ENCODE measurements around the gene BCOR. TPM values are rescaled to one million over a fixed set of nuclear protein-coding genes. Genes with fewer than 3 reads are reported as not detected.

BCOR gene
- total RNA-seq, 1 experiment from 2014 or later: 35.1 TPM

DNA sequence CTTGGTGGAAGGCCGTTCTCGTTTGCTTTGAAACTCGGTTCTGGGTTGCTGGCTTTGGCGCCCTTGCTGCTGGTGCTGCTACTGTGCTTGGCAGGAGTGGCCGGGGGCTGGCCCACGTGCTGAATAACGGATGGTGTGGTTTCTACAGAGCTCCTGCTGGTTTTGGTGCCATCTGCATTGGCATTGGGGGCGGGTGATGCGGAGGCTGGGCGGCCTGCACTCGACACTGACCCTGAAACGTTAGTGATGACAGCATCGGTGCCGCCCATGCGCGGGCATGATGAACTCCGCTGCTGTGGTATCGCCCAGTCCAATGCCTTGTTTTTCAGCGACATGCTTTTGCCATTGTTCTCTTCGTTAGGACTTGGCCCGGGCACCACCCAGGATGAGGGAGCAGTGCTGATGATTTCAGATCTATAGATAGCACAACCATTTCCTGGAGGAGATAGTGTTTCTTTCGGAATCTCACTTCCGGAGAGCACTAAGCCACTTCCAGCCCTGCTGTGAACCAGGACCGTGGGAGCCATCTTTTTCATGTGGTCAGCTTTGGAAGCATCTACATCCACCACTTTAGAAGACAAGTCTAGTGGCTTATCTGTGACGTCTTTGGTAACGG lies 24.2 kb downstream of the BCOR start:
- TF ChIP-seq POLR2A (IDR thresholded peaks at IDR 0.05; ENCODE audit: borderline replicate concordance, extremely low read depth, insufficient read depth, insufficient read length) (no peak), POLR2AphosphoS5 (IDR thresholded peaks at IDR 0.05; ENCODE audit: low read depth, low read length) (no peak), SRF (IDR thresholded peaks at IDR 0.05; ENCODE audit: low read depth) (no peak), YY1 (IDR thresholded peaks at IDR 0.05; ENCODE audit: extremely low read depth, insufficient replicate concordance, low read depth, low read length) (no peak), FOSL1 (IDR thresholded peaks at IDR 0.05; ENCODE audit: low read depth) (no peak)
- TF ChIP-seq, protein P1, sequence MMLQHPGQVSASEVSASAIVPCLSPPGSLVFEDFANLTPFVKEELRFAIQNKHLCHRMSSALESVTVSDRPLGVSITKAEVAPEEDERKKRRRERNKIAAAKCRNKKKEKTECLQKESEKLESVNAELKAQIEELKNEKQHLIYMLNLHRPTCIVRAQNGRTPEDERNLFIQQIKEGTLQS (IDR thresholded peaks at IDR 0.05): no peak
- intact Hi-C loops (cut with micrococcal nuclease): no loop called here
- POLR2A ChIA-PET: no interaction called here
- peaks cover 19% of the 10 kb centered on the region; the same call in 1 of the 2 replicates for H4K20me1 ChIP-seq (ENCODE audit: insufficient read depth)
- H3K4me2 ChIP-seq (ENCODE audit: low read length): no peak overlapping the region
- no peaks in the 10 kb centered on the region for H3K4me1 ChIP-seq (ENCODE audit: control insufficient read depth in 1 of 2, insufficient read depth in 2 of 2, low read length in 2 of 2)
- no peaks in the 10 kb centered on the region for H3K9me2 ChIP-seq (ENCODE audit: insufficient read depth)
- H3K4me3 ChIP-seq (replicated peaks in 1 of 2; ENCODE audit: low read depth in 1 of 2, low read length in 2 of 2): no peak overlapping the region
- H3K27ac ChIP-seq (ENCODE audit: low read depth, low read length): no peak overlapping the region
- CTCF ChIA-PET: no interaction called here
- no peaks in the 10 kb centered on the region for H3K9me3 ChIP-seq (ENCODE audit: control insufficient read depth in 1 of 2, insufficient read depth in 1 of 2, low read depth in 1 of 2, low read length in 2 of 2)
- ATAC-seq: no peak
- H3K9ac ChIP-seq (ENCODE audit: low read length): no peak overlapping the region
- no TSS peak for BruUV-seq (replicated peaks)
- H3K36me3 ChIP-seq (ENCODE audit: control insufficient read depth in 1 of 2, insufficient read depth in 2 of 2, low read length in 2 of 2): peaks cover 35 to 45% of the 10 kb centered on the region in 2 experiments
- peaks cover 100% of the 10 kb centered on the region for H3K79me2 ChIP-seq (ENCODE audit: insufficient read depth, low read length)
- H2AFZ ChIP-seq (ENCODE audit: low read depth, low read length, poor library complexity, severe bottlenecking): no peak overlapping the region
- RAD21 ChIA-PET (ENCODE audit: low non-redundant PET in 1 of 2, low total read pairs in 2 of 2, uncharacterized antibody in 2 of 2, unreplicated experiment in 2 of 2): no interaction called here
- no peak for DNase-seq (ENCODE audit: low read depth, low spot score)
- no peaks in the 10 kb centered on the region for H3K27me3 ChIP-seq (ENCODE audit: insufficient read depth, low read length)

- peaks cover 40 to 45% of the 10 kb centered on the region in 2 experiments for H3K36me3 ChIP-seq (ENCODE audit: control insufficient read depth in 1 of 2, insufficient read depth in 2 of 2, low read length in 2 of 2)
- BruUV-seq (replicated peaks): no TSS peak
- H2AFZ ChIP-seq (ENCODE audit: low read depth, low read length, poor library complexity, severe bottlenecking): no peak overlapping the region
- H3K4me3 ChIP-seq (replicated peaks in 1 of 2; ENCODE audit: low read depth in 1 of 2, low read length in 2 of 2): no peak overlapping the region
- H3K9ac ChIP-seq (ENCODE audit: low read length): no peak overlapping the region
- CTCF ChIA-PET: no interaction called here
- H3K79me2 ChIP-seq (ENCODE audit: insufficient read depth, low read length): peaks cover 100% of the 10 kb centered on the region
- H3K4me2 ChIP-seq (ENCODE audit: low read length): no peak overlapping the region
- POLR2A ChIA-PET: no interaction called here
- intact Hi-C loops (cut with micrococcal nuclease): no loop called here
- ATAC-seq (no peak), DNase-seq (ENCODE audit: low read depth, low spot score) (no peak)
- H4K20me1 ChIP-seq (ENCODE audit: insufficient read depth): peaks cover 27% of the 10 kb centered on the region
- H3K27ac ChIP-seq (ENCODE audit: low read depth, low read length): no peak overlapping the region
- RAD21 ChIA-PET (ENCODE audit: low non-redundant PET in 1 of 2, low total read pairs in 2 of 2, uncharacterized antibody in 2 of 2, unreplicated experiment in 2 of 2): no interaction called here
- H3K9me2 ChIP-seq (ENCODE audit: insufficient read depth): no peaks in the 10 kb centered on the region
- H3K4me1 ChIP-seq (ENCODE audit: control insufficient read depth in 1 of 2, insufficient read depth in 2 of 2, low read length in 2 of 2): no peaks in the 10 kb centered on the region
- no peaks in the 10 kb centered on the region for H3K9me3 ChIP-seq (ENCODE audit: control insufficient read depth in 1 of 2, insufficient read depth in 1 of 2, low read depth in 1 of 2, low read length in 2 of 2)
- TF ChIP-seq SP1 (IDR thresholded peaks at IDR 0.05; ENCODE audit: low read depth) (no peak), POLR2A (IDR thresholded peaks at IDR 0.05; ENCODE audit: borderline replicate concordance, extremely low read depth, insufficient read depth, insufficient read length) (no peak), EZH2 (IDR thresholded peaks at IDR 0.05) (no peak), YY1 (IDR thresholded peaks at IDR 0.05; ENCODE audit: extremely low read depth, insufficient replicate concordance, low read depth, low read length) (no peak), JUND (IDR thresholded peaks at IDR 0.05) (no peak), SRF (IDR thresholded peaks at IDR 0.05; ENCODE audit: low read depth) (no peak), EZH2phosphoT487 (IDR thresholded peaks at IDR 0.05; ENCODE audit: borderline replicate concordance) (no peak), FOSL1 (IDR thresholded peaks at IDR 0.05; ENCODE audit: low read depth) (no peak), RAD21 (IDR thresholded peaks at IDR 0.05; ENCODE audit: low read depth) (no peak), ELF1 (IDR thresholded peaks at IDR 0.05; ENCODE audit: borderline replicate concordance, low read depth) (no peak), SIN3A (IDR thresholded peaks at IDR 0.05; ENCODE audit: low read depth) (no peak), ZNF274 (IDR thresholded peaks at IDR 0.05; ENCODE audit: low read depth, low read length) (no peak), CBX3 (IDR thresholded peaks at IDR 0.05; ENCODE audit: low read depth) (no peak), TCF7L2 (IDR thresholded peaks at IDR 0.05; ENCODE audit: borderline replicate concordance, extremely low read depth, insufficient read depth, insufficient read length) (no peak), POLR2AphosphoS5 (IDR thresholded peaks at IDR 0.05; ENCODE audit: low read depth, low read length) (no peak), ZFX (IDR thresholded peaks at IDR 0.05) (no peak), CEBPB (IDR thresholded peaks at IDR 0.05; ENCODE audit: low read depth) (no peak)
- TF ChIP-seq, protein P2, sequence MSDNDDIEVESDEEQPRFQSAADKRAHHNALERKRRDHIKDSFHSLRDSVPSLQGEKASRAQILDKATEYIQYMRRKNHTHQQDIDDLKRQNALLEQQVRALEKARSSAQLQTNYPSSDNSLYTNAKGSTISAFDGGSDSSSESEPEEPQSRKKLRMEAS (IDR thresholded peaks at IDR 0.05): no peak
- TF ChIP-seq, protein P3, sequence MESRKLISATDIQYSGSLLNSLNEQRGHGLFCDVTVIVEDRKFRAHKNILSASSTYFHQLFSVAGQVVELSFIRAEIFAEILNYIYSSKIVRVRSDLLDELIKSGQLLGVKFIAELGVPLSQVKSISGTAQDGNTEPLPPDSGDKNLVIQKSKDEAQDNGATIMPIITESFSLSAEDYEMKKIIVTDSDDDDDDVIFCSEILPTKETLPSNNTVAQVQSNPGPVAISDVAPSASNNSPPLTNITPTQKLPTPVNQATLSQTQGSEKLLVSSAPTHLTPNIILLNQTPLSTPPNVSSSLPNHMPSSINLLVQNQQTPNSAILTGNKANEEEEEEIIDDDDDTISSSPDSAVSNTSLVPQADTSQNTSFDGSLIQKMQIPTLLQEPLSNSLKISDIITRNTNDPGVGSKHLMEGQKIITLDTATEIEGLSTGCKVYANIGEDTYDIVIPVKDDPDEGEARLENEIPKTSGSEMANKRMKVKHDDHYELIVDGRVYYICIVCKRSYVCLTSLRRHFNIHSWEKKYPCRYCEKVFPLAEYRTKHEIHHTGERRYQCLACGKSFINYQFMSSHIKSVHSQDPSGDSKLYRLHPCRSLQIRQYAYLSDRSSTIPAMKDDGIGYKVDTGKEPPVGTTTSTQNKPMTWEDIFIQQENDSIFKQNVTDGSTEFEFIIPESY (IDR thresholded peaks at IDR 0.05; ENCODE audit: extremely low read depth, insufficient replicate concordance, low read length): no peak
- no peaks in the 10 kb centered on the region for H3K27me3 ChIP-seq (ENCODE audit: insufficient read depth, low read length)
Measured at GRCh38 chrX:40072246-40072645, 25.5 kb downstream of the BCOR start.
